HG03108 (cell line): ENCODE data around the gene TBC1D20.

Source experiments
- ATAC-seq: cut with Tn5 transposase; IDR thresholded peaks from one replicate; pipeline ENCODE4 v1.9.1; 2021; ENCODE audit warnings: moderate library complexity; ENCODE audit not compliant: unreplicated experiment

The TBC1D20 gene

DNA sequence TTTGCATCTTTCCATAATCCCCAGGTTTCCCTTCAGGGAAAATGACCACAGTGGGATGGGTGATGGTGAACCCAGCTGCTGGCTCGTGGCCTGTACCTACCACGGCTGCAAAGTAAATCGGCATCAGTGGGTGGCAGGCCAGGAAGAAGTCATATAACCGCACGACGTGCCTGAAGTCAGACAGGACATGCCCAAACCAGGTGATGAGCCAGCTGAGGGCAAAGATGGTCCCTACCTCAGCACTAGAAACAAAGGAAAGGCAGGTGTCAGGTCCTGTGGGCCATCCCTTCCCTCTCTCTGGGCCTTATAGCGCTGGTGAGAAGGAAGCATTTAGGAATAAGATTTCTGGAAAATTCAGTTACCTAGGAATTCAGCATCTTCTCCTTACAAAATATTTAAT is 22.2 kb downstream of the TBC1D20 start:
- ATAC-seq = no peak

DNA sequence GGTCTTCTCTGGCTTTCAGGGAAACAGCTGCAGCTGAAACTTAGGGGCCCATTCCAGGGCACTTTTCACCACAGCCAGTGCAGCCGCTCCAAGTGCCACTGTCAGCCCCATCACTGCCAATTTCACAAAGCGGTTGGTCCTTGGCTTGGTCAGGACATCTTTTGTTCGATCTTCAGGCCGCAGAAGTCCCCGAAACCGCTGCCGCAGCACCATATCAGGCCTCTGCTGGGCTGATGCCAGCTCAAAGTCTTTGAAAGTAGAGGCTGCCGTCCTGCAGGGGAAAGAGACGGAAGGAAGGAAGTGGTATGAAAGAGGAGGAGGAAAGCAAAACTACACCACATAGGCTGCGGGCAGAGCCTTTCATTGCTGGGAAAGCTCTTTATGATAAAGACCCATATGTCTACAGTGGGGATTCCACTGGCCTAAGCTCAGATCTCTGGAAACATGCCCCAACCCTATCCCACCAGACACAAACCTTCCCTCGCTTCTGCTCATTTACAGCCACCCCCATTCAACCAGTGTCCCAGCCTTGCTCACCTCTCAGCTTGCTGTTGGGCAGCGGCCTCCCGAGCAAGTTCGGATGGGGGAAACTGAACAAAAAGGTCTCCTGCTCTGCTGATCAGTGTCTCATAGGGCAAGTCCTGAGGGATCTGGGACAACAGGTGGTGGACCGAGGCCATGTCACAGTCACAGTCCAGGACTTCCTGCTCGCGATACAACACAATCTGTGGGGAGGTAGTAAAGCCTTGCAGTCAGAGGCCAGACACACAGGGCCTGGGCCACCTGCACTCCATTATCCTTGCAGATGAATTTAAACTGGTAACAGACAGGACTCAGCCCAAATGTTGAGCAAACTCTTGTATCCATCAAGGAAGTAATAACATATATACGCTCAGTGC is 23.5 kb downstream of the TBC1D20 start:
- no peak for ATAC-seq

DNA sequence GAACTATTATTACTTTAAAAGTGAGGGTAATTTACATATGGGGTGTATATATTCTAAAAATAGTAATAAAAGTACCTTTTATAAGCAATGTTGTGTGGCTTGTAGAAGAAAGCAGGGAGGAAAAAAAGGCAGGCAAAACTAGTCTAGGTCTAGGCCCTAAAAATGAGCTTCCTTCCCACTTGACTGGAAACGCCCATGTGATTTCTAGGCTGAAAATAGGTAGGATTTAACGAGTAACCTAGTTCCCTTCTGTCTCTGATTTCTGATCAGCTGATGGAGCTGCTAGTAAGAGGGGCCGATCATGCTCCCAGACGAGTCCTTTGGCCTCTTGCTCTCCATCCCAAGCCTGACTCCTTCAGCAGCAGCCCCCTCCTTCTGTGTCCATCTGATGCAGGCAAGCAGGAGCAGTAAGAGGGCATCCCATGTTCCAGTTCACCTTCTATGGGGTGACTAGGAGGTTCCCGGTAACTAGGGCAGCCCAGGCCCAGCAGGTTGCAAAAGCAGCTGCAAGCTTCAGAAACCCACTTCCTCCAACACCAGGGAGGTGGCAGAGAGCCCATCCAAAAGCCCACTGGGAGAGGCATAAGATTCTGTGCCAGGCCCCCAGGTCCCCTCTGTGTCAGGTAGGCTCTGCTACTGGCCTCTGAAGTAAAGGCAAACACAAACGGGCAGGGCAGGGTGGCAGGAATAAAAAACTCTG is 24.4 kb downstream of the TBC1D20 start:
- ATAC-seq = no peak

DNA sequence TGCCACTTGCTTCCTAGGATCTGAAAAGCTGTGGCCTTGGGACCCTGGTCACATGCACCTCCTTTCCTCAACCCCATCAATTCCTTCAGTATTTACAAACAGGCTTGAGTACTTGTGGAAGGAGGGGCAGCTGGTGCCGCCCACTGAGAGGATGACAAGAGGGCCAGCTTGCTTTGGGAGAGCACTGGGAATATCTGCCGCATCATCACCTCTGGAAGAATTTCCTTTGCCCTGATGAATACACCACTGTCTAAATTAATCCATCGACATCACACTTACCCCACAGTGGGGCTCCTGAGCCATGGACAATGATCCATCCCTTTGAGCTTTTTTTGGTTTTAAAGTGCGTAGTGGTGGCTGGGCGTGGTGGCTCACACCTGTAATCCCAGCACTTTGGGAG is 25.9 kb downstream of the TBC1D20 start:
- no peak for ATAC-seq

DNA sequence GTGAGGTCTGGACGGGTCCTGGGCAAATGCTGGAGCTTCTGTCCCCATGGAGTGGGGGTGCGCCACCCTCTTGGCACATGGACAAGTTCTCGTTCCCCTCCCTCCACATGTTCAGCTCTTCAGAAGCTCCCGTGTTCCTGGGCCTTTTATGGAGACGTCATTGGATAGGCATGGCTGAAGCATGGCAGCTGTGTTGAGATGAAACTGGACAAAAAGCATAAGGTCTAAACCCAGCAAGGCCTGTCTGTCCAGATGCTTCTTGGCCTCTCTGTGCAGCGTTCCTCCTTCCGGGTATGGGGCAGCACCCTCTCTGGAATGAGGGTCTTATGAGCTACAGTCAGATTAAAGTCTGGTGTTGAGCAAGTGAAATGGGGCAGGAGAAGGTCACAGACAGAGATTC is 26.8 kb downstream of the TBC1D20 start:
- ATAC-seq = no peak

DNA sequence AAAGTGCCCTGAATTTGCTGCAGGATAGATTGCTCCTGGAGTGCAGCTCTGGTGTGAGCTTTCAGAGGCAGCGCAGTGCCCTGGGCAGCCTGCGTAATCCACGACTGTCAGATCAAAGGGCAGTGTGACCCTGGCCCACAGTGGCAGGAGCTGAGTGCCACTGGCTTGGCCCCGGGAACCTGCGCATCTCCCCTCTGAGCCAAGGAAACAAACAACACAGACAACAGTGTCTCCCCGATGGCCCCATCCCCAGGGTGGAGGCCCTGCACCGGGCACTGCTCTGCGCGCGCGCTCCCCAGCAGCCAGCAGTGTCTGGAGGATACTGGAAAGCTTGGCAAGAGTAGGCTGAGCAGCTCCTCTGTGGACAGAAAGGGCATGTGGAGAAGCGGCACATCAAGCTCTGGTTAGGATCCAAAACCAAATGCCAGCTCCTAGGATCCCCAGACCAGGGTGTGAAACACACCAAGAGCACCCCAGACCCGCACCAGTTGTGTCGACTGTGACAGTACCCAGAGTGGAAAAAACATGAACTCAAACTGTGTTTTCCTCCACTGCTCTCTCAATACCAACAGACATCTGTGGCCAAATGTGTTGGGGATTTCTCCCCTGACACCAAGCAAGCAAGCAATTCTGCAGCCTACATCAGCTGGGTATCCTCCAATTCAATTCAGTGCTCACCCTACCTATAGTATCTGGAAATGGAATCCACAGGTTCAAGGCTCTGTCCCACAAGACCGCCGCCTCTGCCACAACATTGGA is 27.5 kb downstream of the TBC1D20 start:
- ATAC-seq = no peak

DNA sequence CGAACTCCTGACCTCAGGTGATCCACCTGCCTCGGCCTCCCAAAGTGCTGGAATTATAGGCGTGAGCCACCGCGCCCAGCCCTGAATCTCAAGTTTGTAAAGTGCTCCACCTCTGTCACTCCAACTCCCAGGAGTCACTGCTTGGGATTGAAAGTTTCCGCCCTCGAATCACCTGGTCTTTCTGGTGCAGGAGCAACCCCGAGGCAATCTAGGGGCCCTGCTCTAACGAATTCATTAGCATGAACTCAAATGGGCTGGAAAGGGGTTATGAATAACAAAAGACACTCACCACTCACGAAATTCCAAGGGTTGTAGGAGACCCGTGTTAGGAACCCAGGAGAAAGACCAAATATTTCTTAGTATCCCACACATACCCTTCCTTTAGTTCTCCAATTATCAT is 28.1 kb downstream of the TBC1D20 start:
- no peak for ATAC-seq

DNA sequence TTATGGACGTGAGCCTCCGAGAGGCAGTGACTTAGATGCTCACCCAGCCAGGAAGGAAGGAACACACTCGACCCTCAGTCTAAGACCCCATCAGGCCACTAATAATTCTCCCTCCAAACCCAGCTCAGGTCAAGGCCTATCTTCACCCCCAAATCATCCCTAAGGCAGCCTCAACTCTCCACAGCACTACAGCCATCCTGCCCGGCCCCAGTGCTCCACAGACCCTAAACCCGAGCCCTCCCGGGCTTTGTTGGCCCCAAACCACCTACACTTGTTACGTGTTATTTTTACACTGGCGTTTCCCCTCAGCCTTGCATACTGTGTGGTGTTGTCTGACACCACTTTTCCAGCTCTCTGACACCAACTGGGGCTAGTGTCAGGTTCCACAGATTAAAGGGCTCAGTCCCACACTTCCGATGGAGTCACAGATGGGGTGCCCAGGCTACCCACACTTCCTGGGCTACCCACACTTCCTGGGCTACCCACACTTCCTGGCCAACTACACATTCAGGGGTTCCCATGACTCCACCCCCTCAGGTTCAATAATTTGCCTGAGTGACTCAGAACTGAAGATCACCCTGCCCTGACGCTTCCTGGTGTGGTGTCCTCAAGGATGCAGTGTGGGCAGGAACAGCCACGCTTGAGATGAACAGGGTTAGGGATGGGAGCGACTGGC is 28.9 kb downstream of the TBC1D20 start:
- ATAC-seq = peak; percentile 75

DNA sequence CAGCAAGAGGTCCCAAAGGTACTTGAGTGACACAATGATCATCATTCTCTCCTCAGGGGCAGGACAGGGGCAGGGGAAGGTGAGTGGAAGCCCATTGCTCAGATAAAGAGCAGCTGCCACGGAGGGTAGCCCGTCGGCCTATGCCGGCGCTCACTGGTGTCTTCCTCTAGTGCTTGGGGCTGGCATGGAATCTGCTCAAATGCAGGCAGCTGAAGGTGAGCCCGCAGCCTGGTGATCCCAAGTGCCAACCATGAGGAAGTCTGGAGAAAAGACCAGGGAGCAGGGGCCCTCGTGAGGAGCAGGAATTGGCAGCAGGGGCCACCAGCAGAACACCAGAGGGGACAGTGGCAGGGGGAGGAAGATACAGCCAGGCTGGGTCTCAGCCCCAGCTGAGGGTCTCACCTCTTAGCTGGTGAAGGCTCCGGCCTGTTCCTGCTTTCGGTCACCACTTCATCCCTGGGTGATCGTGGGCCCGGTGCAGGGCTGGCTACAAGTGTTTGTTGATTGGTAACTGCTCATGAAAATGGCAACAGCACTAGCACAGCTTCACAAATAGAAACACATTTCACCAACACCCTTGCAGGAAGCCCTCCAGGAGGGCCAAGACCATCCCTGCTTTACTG is 29.5 kb downstream of the TBC1D20 start:
- no peak for ATAC-seq

DNA sequence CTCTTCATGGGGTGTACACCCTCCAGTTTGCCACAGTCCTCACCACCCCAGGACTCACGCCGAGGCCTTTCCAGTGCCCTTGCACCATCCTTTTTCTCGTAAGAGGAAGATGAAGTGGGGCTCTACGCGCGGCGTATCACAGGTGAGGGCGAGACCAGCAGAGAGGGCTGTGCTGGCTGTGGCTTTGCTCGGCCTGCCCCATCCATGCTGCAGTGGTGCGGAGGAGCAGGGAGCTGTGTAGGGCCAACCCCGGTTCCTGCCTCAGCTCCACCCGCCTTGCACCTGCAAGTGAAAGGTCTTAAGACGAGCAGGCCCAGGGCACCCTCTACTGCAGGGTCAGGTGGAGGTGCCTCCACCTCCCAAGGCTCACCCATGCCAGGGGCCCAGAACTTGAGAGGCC is 30.1 kb downstream of the TBC1D20 start:
- no peak for ATAC-seq

DNA sequence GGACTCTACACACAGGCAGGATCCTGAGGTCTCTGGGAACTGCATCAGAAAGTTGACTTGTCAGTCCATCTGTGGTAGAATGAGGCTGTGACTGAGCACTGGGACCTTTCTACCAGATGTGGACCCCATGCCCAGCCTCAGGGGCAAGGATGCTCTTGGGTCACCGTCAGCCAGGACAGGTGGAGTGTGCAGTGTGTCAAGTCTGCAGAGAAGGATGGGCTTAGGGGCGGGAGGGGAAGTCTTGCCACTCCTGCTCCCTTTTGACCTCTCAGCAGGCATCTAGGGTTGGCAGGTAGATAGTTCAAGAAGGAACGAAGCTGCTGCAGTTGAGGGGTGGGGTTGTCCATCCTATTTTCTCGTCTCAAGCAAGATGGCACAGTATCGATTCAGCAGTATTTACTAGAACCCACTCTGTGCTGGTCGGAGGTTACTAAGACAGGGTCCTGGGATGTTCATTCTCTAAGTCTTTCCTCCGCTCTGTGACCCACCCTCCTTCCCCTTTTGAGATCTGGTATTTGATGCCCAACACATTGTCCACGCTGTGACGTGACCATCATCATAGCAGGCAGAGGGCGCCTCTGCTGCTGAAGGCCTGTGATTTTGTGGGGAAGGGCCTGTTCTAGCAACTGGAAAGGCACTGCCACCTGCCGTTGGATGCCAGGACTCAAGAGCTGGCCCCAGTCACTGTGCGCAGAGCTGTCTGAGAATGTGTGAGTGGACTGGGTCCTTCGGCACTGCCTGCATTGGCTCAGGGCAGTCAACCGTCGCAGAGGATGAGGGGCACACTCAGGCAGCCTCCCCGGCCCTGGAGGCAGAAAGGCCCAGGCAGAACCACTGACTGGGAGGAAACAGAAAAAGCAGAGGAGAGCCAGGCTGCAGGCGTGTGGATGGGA is 31.1 kb downstream of the TBC1D20 start:
- no peak for ATAC-seq

DNA sequence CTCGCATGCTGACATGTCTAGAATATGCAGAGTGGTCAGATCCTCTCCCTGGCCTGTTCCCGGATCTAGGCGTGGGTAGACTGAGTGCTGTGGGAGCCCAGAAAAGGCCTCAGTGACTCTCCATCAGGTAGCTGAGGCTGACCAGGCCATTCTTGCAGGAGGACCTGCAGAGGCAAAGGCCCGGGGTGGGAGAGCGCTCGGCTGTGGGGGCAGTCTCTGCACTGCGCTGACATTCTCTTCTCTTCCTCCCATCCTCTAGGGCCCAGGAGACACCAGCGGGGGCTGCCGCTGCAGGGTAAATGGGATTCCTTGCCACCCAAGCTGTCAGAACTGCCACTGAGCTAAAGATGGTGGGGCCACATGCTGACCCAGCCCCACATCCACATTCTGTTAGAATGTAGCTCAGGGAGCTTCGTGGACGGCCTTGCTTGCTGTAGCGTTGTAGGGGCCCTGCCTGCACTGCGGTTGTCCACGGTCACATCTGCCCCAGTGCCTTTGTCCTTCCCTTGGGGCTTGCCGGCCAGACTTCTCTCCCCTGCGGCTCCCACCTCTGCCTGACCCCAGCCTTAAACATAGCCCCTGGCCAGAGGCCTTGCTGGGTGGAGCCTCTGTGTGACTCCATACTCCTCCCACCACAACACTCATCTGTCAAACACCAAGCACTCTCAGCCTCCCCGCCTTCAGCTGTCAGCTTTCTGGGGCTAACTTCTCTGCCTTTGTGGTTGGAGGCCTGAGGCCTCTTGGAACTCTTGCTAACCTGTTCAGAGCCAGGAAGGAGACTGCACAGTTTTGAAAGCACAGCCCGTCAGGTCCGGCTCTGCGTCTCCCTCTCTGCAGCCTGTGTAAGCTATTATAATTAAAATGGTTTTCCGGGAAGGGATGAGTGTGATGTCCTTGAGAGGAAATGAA is 32.0 kb downstream of the TBC1D20 start:
- ATAC-seq = no peak

DNA sequence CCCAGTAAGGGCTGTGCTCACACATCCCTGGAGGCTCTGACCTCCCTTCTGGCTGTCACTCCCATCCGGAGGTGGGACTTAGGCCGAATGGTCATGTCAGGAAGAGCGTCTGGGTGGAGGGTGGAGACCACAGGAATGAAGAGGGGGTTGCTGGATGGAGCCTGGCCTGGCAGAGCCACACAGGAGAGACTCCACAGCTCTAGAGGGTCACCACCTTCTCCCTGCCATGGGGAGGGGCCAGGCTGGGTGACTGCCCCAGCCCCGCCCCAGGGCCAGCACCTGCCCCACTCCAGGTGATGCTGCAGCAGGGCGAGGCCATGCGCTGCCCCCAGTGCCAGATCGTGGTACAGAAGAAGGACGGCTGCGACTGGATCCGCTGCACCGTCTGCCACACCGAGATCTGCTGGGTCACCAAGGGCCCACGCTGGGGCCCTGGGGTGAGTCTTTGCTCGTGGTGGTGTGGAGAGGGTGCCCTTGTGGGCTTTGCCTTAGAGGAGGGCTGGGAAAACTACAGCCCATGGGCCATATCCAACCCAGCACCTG is 33.6 kb downstream of the TBC1D20 start:
- no peak for ATAC-seq

DNA sequence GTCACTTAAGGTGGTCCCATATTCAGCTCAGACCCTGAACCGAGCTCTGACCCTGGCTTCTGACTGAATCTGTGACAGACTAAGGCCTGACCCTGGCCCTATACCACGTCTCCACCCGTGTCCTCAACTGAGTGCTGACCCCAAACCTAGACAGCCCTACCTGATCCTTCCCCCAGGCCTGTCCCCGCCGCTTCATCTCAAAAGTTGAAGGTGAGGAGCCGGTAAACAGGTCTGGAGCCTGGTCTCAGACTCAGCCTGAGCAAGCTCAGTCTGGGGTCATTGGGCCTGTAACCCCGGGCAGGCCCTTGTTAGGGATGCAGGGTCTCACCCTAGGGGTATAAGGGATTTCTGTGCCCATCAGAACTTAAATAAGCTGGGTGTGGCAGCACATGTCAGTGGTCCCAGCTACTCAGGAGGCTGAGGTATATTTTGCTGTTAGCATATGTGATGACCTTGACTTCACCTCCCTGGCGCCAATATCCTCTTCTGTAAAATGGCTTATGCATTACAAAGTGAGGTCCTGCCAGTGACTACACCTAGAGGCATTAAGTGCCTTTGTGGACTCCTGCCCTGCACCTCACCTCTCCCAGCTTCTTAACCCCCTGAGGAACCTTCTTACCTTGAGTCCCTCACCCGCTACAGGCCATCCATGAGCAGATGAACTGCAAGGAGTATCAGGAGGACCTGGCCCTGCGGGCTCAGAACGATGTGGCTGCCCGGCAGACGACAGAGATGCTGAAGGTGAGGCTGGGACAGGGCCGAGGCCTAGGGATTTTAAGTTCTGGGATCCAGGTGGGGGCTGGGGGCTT is 34.3 kb downstream of the TBC1D20 start:
- ATAC-seq = no peak

DNA sequence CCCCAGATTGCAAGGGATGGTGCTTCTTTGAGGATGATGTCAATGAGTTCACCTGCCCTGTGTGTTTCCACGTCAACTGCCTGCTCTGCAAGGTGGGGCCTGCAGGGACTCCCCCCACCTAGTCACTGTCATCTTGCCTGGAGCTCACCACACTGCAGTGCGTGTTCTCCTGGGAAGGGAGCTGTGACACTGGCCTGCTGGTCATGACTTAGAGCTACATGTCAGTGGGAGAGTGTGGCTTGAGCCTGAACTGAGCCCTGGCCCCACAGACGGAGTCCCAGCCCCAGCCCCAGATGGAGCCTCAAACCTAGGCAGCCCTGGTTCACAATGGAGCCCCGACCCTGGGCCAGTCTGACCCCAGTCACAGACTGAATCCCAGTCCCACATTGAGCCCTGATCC is 34.9 kb downstream of the TBC1D20 start:
- no peak for ATAC-seq

DNA sequence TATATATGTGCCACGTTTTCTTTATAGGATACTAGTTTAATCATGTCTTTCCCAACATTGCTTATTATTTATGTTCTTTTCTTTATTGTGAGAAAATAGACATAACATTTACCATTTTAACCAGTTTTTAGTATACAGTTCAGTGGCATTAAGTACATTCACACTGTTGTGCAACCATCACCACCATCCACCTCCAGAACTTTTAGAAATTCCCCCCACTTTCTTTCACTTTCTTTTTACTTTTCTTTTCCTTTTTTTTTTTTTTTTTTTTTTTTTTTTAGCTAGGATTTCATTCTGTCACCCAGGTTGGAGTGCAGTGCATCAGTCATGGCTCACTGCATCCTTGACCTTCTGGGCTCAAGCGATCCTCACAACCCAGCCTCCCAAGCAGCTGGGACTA is 35.8 kb downstream of the TBC1D20 start:
- no peak for ATAC-seq

DNA sequence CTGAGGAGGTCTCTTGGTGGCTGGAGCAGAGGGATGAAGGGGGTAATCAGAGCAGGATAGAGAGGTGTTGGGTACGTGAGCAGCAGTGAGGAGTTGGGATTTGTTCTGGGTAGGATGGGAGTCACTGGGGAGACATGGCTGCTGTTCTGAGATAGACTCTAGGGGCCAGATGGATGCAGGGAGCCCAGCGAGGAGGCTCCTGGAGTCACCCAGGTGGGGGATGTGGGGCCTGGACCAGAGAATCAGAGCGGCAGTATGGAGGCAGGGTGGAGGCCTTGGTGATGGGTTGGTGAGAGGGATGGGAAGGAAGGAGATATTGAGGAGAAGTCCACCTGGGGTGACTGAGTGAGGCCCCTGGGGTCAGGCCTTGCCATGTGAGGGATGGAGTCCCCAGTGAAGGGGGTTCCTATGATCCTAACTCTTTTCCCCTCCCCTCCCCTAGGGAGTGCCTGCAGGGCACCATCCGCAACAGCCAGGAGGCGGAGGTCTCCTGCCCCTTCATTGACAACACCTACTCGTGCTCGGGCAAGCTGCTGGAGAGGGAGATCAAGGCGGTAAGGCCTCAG is 40.6 kb downstream of the TBC1D20 start:
- ATAC-seq = no peak
